WTC11 (cell line): ENCODE measurements around the gene GALNT17. TPM values are rescaled to one million over a fixed set of nuclear protein-coding genes. Genes with fewer than 3 reads are reported as not detected.
A peak's percentile ranks its signal among the peaks of the same experiment; 100 is the strongest.

Experiments
- ATAC-seq: fragments of 200-7000 bp; cut with Tn5 transposase; 2 replicates; pipeline ENCODE4 v1.10.0; 2021; ENCODE audit warnings: mild to moderate bottlenecking, moderate library complexity
- CTCF ChIA-PET: fragments of 300-600 bp; sonication (Branson Sonifier 250); formaldehyde crosslinking; loops from one replicate; lab custom pipeline; 2021; ENCODE audit warnings: antibody characterized with exemption; lab: Charles Lee
- POLR2A ChIA-PET: fragments of 350-600 bp; sonication (Branson Sonifier 250); formaldehyde crosslinking; loops from one replicate; lab custom pipeline; 2021; ENCODE audit warnings: antibody characterized with exemption; lab: Charles Lee
- DNase-seq: peaks from one replicate; pipeline ENCODE4 v3.0.0; 2021; ENCODE audit warnings: low spot score
- H3K27ac Mint-ChIP-seq: 2 replicates; pipeline ENCODE4 v1.8.0; 2021; ENCODE audit warnings: mixed read lengths
- H3K27me3 Mint-ChIP-seq: 2 replicates; pipeline ENCODE4 v1.8.0; 2021; ENCODE audit warnings: low read depth, mild to moderate bottlenecking, moderate library complexity, mixed read lengths
- H3K36me3 Mint-ChIP-seq: 2 replicates; pipeline ENCODE4 v1.8.0; 2021; ENCODE audit warnings: mixed read lengths
- H3K4me1 Mint-ChIP-seq: 2 replicates; pipeline ENCODE4 v1.8.0; 2022; ENCODE audit warnings: mixed read lengths
- H3K4me3 Mint-ChIP-seq: 2 replicates; pipeline ENCODE4 v1.8.0; 2021; ENCODE audit warnings: mild to moderate bottlenecking, moderate library complexity, mixed read lengths
- H3K9me3 Mint-ChIP-seq: 2 replicates; pipeline ENCODE4 v1.8.0; 2021; ENCODE audit warnings: mixed read lengths
- AR ChIP-seq: fragments of 250-450 bp; sonication (Bioruptor Pico); IDR thresholded peaks from 2 replicates; pipeline ENCODE4 v1.9.0; 2021; ENCODE audit warnings: mild to moderate bottlenecking
- ATF3 ChIP-seq: sonication (generic); formaldehyde crosslinking; conservative IDR thresholded peaks from 2 replicates; pipeline ENCODE4 v1.8.1; 2022; ENCODE audit warnings: mild to moderate bottlenecking, missing genetic modification reagents
- CREM ChIP-seq: sonication (generic); formaldehyde crosslinking; IDR thresholded peaks from 2 replicates; pipeline ENCODE4 v1.8.1; 2022; ENCODE audit warnings: mild to moderate bottlenecking, missing genetic modification reagents, moderate library complexity
- ELF4 ChIP-seq: sonication (generic); formaldehyde crosslinking; IDR thresholded peaks from 2 replicates; pipeline ENCODE4 v1.8.1; 2022; ENCODE audit warnings: low read depth, mild to moderate bottlenecking, moderate library complexity, missing genetic modification reagents
- FOXK1 ChIP-seq: sonication (generic); formaldehyde crosslinking; IDR thresholded peaks from 2 replicates; pipeline ENCODE4 v1.8.0; 2022; ENCODE audit warnings: mild to moderate bottlenecking, moderate library complexity, missing genetic modification reagents
- MXD4 ChIP-seq: fragments of 250-450 bp; sonication (Bioruptor Pico); IDR thresholded peaks from 2 replicates; pipeline ENCODE4 v1.8.0; 2021; ENCODE audit warnings: mild to moderate bottlenecking, moderate library complexity, borderline replicate concordance
- NFYB ChIP-seq: sonication (generic); formaldehyde crosslinking; conservative IDR thresholded peaks from 2 replicates; pipeline ENCODE4 v1.8.0; 2022; ENCODE audit warnings: low read depth, missing genetic modification reagents
- PREB ChIP-seq: sonication (generic); formaldehyde crosslinking; IDR thresholded peaks from 2 replicates; pipeline ENCODE4 v1.8.1; 2022; ENCODE audit warnings: mild to moderate bottlenecking, missing genetic modification reagents, moderate library complexity, borderline replicate concordance
- SP1 ChIP-seq: sonication (generic); formaldehyde crosslinking; conservative IDR thresholded peaks from 2 replicates; pipeline ENCODE4 v1.8.1; 2022; ENCODE audit warnings: missing genetic modification reagents
- TP53 ChIP-seq: sonication (generic); formaldehyde crosslinking; IDR thresholded peaks from 2 replicates; pipeline ENCODE4 v1.8.1; 2023; ENCODE audit warnings: mild to moderate bottlenecking, missing genetic modification reagents
- USF2 ChIP-seq: sonication (generic); formaldehyde crosslinking; IDR thresholded peaks from 2 replicates; pipeline ENCODE4 v1.8.1; 2023; ENCODE audit warnings: mild to moderate bottlenecking, missing genetic modification reagents, moderate library complexity
- ZNF396 ChIP-seq: fragments of 250-450 bp; sonication (Bioruptor Pico); IDR thresholded peaks from 2 replicates; pipeline ENCODE4 v1.8.0; 2021; ENCODE audit warnings: mild to moderate bottlenecking, moderate library complexity, borderline replicate concordance
- ZNF512 ChIP-seq: sonication (generic); formaldehyde crosslinking; IDR thresholded peaks from 2 replicates; pipeline ENCODE4 v1.8.1; 2022; ENCODE audit warnings: missing genetic modification reagents, borderline replicate concordance
- total RNA-seq: library from RNA; stranded (reverse); gene quantifications from 3 replicates; pipeline ENCODE4 v1.2.3, GENCODE V29; 2021
- TF ChIP-seq, protein P1 (sequence below): fragments of 250-450 bp; sonication (Bioruptor Pico); IDR thresholded peaks from 2 replicates; pipeline ENCODE4 v1.9.0; 2021; ENCODE audit warnings: mild to moderate bottlenecking
- TF ChIP-seq, protein P2 (sequence below): fragments of 200-600 bp; IDR thresholded peaks from 2 replicates; pipeline ENCODE4 v1.8.0; 2022; ENCODE audit warnings: antibody characterized with exemption
- TF ChIP-seq, protein P3 (sequence below): sonication (generic); formaldehyde crosslinking; IDR thresholded peaks from 2 replicates; pipeline ENCODE4 v1.8.1; 2022; ENCODE audit warnings: low read depth, mild to moderate bottlenecking, moderate library complexity, missing genetic modification reagents, borderline replicate concordance
- TF ChIP-seq, protein P4 (sequence below): sonication (generic); formaldehyde crosslinking; IDR thresholded peaks from 2 replicates; pipeline ENCODE4 v1.8.0; 2022; ENCODE audit warnings: mild to moderate bottlenecking, missing genetic modification reagents

Gene GALNT17
- total RNA-seq, 1 experiment from 2014 or later = 61.1 TPM

- H3K27me3 Mint-ChIP-seq = no peaks in the 10 kb centered on the region; the same call in 1 of the 2 replicates
- ChIA-PET CTCF (no interaction called here), POLR2A (no interaction called here)
- no peak overlapping the region; the same call in 1 of the 2 replicates for H3K27ac Mint-ChIP-seq
- DNase-seq = no peak
- H3K36me3 Mint-ChIP-seq = peaks cover 20% of the 10 kb centered on the region
- ATAC-seq = no peak
- no peaks in the 10 kb centered on the region for H3K9me3 Mint-ChIP-seq
- TF ChIP-seq TP53 (CRISPR knock-in tag) (no peak), AR (no peak)
- TF ChIP-seq, protein P1, sequence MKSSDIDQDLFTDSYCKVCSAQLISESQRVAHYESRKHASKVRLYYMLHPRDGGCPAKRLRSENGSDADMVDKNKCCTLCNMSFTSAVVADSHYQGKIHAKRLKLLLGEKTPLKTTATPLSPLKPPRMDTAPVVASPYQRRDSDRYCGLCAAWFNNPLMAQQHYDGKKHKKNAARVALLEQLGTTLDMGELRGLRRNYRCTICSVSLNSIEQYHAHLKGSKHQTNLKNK = no peak
- TF ChIP-seq, protein P2, sequence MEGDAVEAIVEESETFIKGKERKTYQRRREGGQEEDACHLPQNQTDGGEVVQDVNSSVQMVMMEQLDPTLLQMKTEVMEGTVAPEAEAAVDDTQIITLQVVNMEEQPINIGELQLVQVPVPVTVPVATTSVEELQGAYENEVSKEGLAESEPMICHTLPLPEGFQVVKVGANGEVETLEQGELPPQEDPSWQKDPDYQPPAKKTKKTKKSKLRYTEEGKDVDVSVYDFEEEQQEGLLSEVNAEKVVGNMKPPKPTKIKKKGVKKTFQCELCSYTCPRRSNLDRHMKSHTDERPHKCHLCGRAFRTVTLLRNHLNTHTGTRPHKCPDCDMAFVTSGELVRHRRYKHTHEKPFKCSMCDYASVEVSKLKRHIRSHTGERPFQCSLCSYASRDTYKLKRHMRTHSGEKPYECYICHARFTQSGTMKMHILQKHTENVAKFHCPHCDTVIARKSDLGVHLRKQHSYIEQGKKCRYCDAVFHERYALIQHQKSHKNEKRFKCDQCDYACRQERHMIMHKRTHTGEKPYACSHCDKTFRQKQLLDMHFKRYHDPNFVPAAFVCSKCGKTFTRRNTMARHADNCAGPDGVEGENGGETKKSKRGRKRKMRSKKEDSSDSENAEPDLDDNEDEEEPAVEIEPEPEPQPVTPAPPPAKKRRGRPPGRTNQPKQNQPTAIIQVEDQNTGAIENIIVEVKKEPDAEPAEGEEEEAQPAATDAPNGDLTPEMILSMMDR = no peak
- TF ChIP-seq, protein P3, sequence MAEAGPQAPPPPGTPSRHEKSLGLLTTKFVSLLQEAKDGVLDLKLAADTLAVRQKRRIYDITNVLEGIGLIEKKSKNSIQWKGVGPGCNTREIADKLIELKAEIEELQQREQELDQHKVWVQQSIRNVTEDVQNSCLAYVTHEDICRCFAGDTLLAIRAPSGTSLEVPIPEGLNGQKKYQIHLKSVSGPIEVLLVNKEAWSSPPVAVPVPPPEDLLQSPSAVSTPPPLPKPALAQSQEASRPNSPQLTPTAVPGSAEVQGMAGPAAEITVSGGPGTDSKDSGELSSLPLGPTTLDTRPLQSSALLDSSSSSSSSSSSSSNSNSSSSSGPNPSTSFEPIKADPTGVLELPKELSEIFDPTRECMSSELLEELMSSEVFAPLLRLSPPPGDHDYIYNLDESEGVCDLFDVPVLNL (CRISPR knock-in tag) = no peak
- H3K4me3 Mint-ChIP-seq = no peak overlapping the region
- peaks cover 40% of the 10 kb centered on the region for H3K4me1 Mint-ChIP-seq
Measured at GRCh38 chr7:71495828-71496227, 363.9 kb downstream of the GALNT17 start.

- POLR2A ChIA-PET = no interaction called here
- peaks cover 40% of the 10 kb centered on the region for H3K4me1 Mint-ChIP-seq
- no peaks in the 10 kb centered on the region; the same call in 1 of the 2 replicates for H3K27me3 Mint-ChIP-seq
- H3K9me3 Mint-ChIP-seq = peaks cover 9% of the 10 kb centered on the region
- CTCF ChIA-PET = no interaction called here
- TF ChIP-seq PREB (CRISPR knock-in tag) = no peak
- TF ChIP-seq ZNF396 = no peak
- no peak for TF ChIP-seq ZNF512 (CRISPR knock-in tag)
- TF ChIP-seq FOXK1 = no peak
- TF ChIP-seq, protein P3 (CRISPR knock-in tag) = no peak
- TF ChIP-seq ELF4 (CRISPR knock-in tag) = no peak
- TF ChIP-seq CREM (CRISPR knock-in tag) = no peak
- TF ChIP-seq NFYB (CRISPR knock-in tag) = no peak
- TF ChIP-seq SP1 (CRISPR knock-in tag) = no peak
- TF ChIP-seq USF2 = no peak
- TF ChIP-seq, protein P4, sequence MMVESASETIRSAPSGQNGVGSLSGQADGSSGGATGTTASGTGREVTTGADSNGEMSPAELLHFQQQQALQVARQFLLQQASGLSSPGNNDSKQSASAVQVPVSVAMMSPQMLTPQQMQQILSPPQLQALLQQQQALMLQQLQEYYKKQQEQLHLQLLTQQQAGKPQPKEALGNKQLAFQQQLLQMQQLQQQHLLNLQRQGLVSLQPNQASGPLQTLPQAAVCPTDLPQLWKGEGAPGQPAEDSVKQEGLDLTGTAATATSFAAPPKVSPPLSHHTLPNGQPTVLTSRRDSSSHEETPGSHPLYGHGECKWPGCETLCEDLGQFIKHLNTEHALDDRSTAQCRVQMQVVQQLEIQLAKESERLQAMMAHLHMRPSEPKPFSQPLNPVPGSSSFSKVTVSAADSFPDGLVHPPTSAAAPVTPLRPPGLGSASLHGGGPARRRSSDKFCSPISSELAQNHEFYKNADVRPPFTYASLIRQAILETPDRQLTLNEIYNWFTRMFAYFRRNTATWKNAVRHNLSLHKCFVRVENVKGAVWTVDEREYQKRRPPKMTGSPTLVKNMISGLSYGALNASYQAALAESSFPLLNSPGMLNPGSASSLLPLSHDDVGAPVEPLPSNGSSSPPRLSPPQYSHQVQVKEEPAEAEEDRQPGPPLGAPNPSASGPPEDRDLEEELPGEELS (CRISPR knock-in tag) = no peak
- TF ChIP-seq ATF3 (CRISPR knock-in tag) = no peak
- TF ChIP-seq, protein P1 = no peak
- TF ChIP-seq MXD4 (CRISPR knock-in tag) = no peak
- TF ChIP-seq, all 79 proteins: peak for 0
- DNase-seq (no peak), ATAC-seq (0 out of 2 replicates have a peak, but pooled peaks have one; percentile 26)
- H3K4me3 Mint-ChIP-seq = no peak overlapping the region
- H3K27ac Mint-ChIP-seq = peak overlapping the region; percentile 62; the same call in 1 of the 2 replicates
- H3K36me3 Mint-ChIP-seq = peaks cover 26% of the 10 kb centered on the region
Measured at GRCh38 chr7:71497256-71497946, 365.5 kb downstream of the GALNT17 start.
